OCI-LY7 (cell line): ENCODE data around the gene TAF7L.

Experiments
- CTCF ChIP-seq: fragments of 200-600 bp; sonication (generic); conservative IDR thresholded peaks from 2 replicates; pipeline ENCODE4 v1.5.1; 2014; ENCODE audit warnings: mild to moderate bottlenecking, antibody characterized with exemption, low read length, moderate library complexity, mixed read lengths
- EZH2phosphoT487 ChIP-seq: fragments of 200-600 bp; sonication (generic); IDR thresholded peaks from 2 replicates; pipeline ENCODE4 v1.6.1; 2018; ENCODE audit warnings: low read depth, borderline replicate concordance, mild to moderate bottlenecking, mixed run types, antibody characterized with exemption, low read length, moderate library complexity, mixed read lengths

DNA sequence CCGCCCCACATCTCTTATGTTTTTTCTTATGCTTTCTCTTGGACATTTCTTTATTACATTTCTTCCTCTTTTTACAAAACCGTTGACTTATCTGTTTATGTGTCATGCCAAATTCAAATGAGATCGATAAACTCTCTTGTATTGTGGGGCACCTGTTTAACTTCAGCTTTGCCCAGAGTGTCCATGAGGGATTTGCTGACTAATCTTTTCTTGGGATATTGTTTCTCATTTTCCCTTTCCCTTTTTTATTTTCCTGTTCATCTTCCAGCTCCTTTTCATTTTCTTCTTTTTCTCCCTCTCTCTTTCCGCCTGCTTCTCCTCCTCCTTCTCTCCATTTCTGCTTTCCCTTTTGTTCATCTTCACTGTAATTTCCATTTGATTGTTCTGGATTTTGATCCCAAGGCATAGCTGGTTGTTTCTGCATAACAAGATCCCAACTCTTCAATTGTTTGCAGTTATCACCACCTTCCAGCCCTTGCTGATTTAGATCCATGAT lies 46.7 kb upstream of the TAF7L start:
- no peak for TF ChIP-seq CTCF
- no peak for TF ChIP-seq EZH2phosphoT487
